GM12878 (cell line): Measurements from ENCODE around the gene NAA35. TPM values are rescaled to one million over a fixed set of nuclear protein-coding genes. Genes with fewer than 3 reads are reported as not detected.
A peak's percentile ranks its signal among the peaks of the same experiment; 100 is the strongest.

Experiments used
- ATAC-seq: fragments of 200-7000 bp; cut with Tn5 transposase; 3 replicates; pipeline ENCODE4 v1.9.1; 2020; ENCODE audit warnings: mild to moderate bottlenecking, moderate library complexity
- BruUV-seq: library from RNA; stranded (reverse); fragments of 400-500 nt; replicated peaks from 2 replicates; lab custom pipeline; 2021; lab: Mats Ljungman, UMichigan
- CTCF ChIA-PET: fragments of 300-600 bp; sonication (Branson Sonifier 250); formaldehyde crosslinking; extraction: SDS; loops from one replicate; lab custom pipeline; 2021; ENCODE audit warnings: inconsistent platforms; lab: Yijun Ruan, JAX
- POLR2A ChIA-PET: fragments of 350-600 bp; formaldehyde crosslinking; extraction: SDS; loops from one replicate; lab custom pipeline; 2021; ENCODE audit warnings: inconsistent platforms; lab: Charles Lee
- RAD21 ChIA-PET: fragments of 300-600 bp; sonication (Branson Sonifier 250); formaldehyde crosslinking; loops from one replicate; lab custom pipeline; 2023; ENCODE audit warnings: antibody characterized with exemption; ENCODE audit not compliant: unreplicated experiment; lab: Charles Lee
- SMC1A ChIA-PET: fragments of 300-600 bp; sonication (Branson Sonifier 250); formaldehyde crosslinking; loops from one replicate; lab custom pipeline; 2023; ENCODE audit not compliant: unreplicated experiment, uncharacterized antibody; lab: Charles Lee
- DNase-seq: peaks from one replicate; pipeline ENCODE4 v3.0.0-alpha.2; 2011; ENCODE audit warnings: low read depth, low spot score
- FAIRE-seq: peaks from 3 replicates; lab custom pipeline; 2011; peaks lifted over from hg19 to GRCh38; lab: Jason Lieb, UNC
- H2AFZ ChIP-seq: 2 replicates; pipeline ENCODE4 v1.6.0; 2011; ENCODE audit warnings: low read depth, low read length, control low read depth; ENCODE audit not compliant: control insufficient read depth
- H3K27ac ChIP-seq: 2 replicates; pipeline ENCODE4 v1.5.1; 2011; ENCODE audit warnings: control low read depth; ENCODE audit not compliant: control insufficient read depth, insufficient read depth
- H3K27me3 ChIP-seq, 2 experiments: replicated peaks in 1 of 2; 2 replicates each; pipeline versions ENCODE4 v1.6.0 to v1.6.1; 2011; ENCODE audit warnings: low read length in 1 of 2; ENCODE audit not compliant: control insufficient read depth in 2 of 2, insufficient read depth in 2 of 2
- H3K36me3 ChIP-seq, 2 experiments: 2 replicates each; pipeline ENCODE4 v1.5.1; 2011; ENCODE audit warnings: low read length in 1 of 2; ENCODE audit not compliant: control insufficient read depth in 2 of 2, insufficient read depth in 2 of 2
- H3K4me1 ChIP-seq: 2 replicates; pipeline ENCODE4 v1.6.1; 2011; ENCODE audit warnings: mild to moderate bottlenecking, low read length, moderate library complexity, mixed read lengths; ENCODE audit not compliant: control insufficient read depth, insufficient read depth
- H3K4me2 ChIP-seq: 2 replicates; pipeline ENCODE4 v1.6.0; 2011; ENCODE audit warnings: control low read depth; ENCODE audit not compliant: control insufficient read depth, insufficient read depth
- H3K4me3 ChIP-seq: fragments of 200-600 bp; sonication (generic); 2 replicates; pipeline ENCODE4 v1.5.1; 2016
- H3K79me2 ChIP-seq: 2 replicates; pipeline ENCODE4 v1.6.0; 2011; ENCODE audit warnings: low read length; ENCODE audit not compliant: control insufficient read depth, insufficient read depth
- H3K9ac ChIP-seq: 2 replicates; pipeline ENCODE4 v1.8.0; 2011; ENCODE audit warnings: low read length, control low read depth, mixed read lengths; ENCODE audit not compliant: control insufficient read depth, insufficient read depth
- H3K9me3 ChIP-seq: replicated peaks from 3 replicates; pipeline ENCODE4 v1.5.1; 2011; ENCODE audit warnings: mild to moderate bottlenecking, low read length; ENCODE audit not compliant: control insufficient read depth, insufficient read depth
- H4K20me1 ChIP-seq: 2 replicates; pipeline ENCODE4 v1.6.0; 2011; ENCODE audit not compliant: control insufficient read depth, insufficient read depth
- HCFC1 ChIP-seq: fragments of 150-350 bp; IDR thresholded peaks from 2 replicates; pipeline ENCODE4 v1.6.1; 2014; ENCODE audit warnings: low read length
- IRF5 ChIP-seq: fragments of 450-650 bp; IDR thresholded peaks from 2 replicates; pipeline ENCODE4 v1.6.1; 2017; ENCODE audit warnings: borderline replicate concordance
- MLLT1 ChIP-seq: fragments of 450-650 bp; IDR thresholded peaks from 2 replicates; pipeline ENCODE4 v1.6.1; 2016; ENCODE audit warnings: mild to moderate bottlenecking
- POLR2AphosphoS2 ChIP-seq: IDR thresholded peaks from 2 replicates; pipeline ENCODE4 v1.6.1; 2011; ENCODE audit warnings: low read depth, mild to moderate bottlenecking, low read length, improper control_type of control experiment, moderate library complexity
- RUNX3 ChIP-seq: IDR thresholded peaks from 2 replicates; pipeline ENCODE4 v1.6.1; 2012; ENCODE audit warnings: low read length, inconsistent platforms
- SPI1 ChIP-seq: IDR thresholded peaks from 2 replicates; pipeline ENCODE4 v1.6.1; 2011; ENCODE audit warnings: low read depth, mild to moderate bottlenecking, low read length, moderate library complexity, borderline replicate concordance; ENCODE audit not compliant: insufficient read depth
- STAT3 ChIP-seq: IDR thresholded peaks from 2 replicates; pipeline ENCODE4 v1.6.1; 2011; ENCODE audit warnings: low read depth, low read length, improper control_type of control experiment
- ZNF217 ChIP-seq: fragments of 450-650 bp; IDR thresholded peaks from 2 replicates; pipeline ENCODE4 v1.6.1; 2017; ENCODE audit warnings: antibody characterized with exemption, mild to moderate bottlenecking
- WGBS: methylation state at CpG from one replicate; pipeline ENCODE4 v1.1.6; 2016; ENCODE audit warnings: low lambda C conversion rate; ENCODE audit not compliant: insufficient replicate concordance, insufficient coverage; ENCODE audit errors: missing lambda C conversion rate; 5-methylcytosine and 5-hydroxymethylcytosine counted together
- in situ Hi-C: fragments of 300-500 bp; cut with MboI; formaldehyde crosslinking; loops from 9 replicates; pipeline ENCODE4 v1.14.3; 2018; ENCODE audit warnings: mixed read lengths
- intact Hi-C: fragments of 100-400 bp; cut with micrococcal nuclease; formaldehyde crosslinking; loops from one replicate; pipeline ENCODE4 v1.14.2; 2022; ENCODE audit not compliant: unreplicated experiment
- polyA plus RNA-seq, 11 experiments: library from polyadenylated mRNA; depleted of rRNA in 4 of 11; unstranded in 6 of 11; stranded (reverse) in 5 of 11; fragments of >200 nt; fragmentation: Nextera tagmentation in 4 of 11; fragmentation: Illumina TruSeq in 1 of 11; extraction: Ambion mirVana in 4 of 11; extraction: Trizol in 1 of 11; gene quantifications; 1 replicate in 1 of 11; 2 replicates in 10 of 11; pipeline versions ENCODE4 v1.2.1 to v1.2.3, GENCODE V29; 2011 to 2016; ENCODE audit warnings: inconsistent platforms in 2 of 11, missing spikeins in 2 of 11, low read depth in 1 of 11
- total RNA-seq, 4 experiments: library from RNA; depleted of rRNA in 3 of 4; stranded (reverse); fragments of >200 nt in 3 of 4; fragmentation: Illumina TruSeq in 1 of 4; extraction: Trizol in 1 of 4; gene quantifications; 2 replicates each; pipeline versions ENCODE4 v1.2.1 to v1.2.3, GENCODE V29; 2013 to 2021
- TF ChIP-seq, protein P1 (sequence below): IDR thresholded peaks from 2 replicates; pipeline ENCODE4 v1.6.1; 2012; ENCODE audit warnings: low read length, inconsistent platforms

NAA35 gene
- total and polyA plus RNA-seq, 10 of the 15 experiments (the other 5 are each of a cell fraction or from before 2014, with no cell fraction given), result 15.5 to 38.0 (median 26.9) TPM

GRCh38 chr9:86052556-86053468 is 111.9 kb downstream of the NAA35 start:
- SMC1A ChIA-PET, result no interaction called here
- CTCF ChIA-PET, result interaction anchor here (0.9 kb wide), 1 partner anchor 15 kb away, joined by 3 read pairs; no protein-coding TSS in a partner anchor

More at GRCh38 chr9:86052556-86053468, 111.9 kb downstream of the NAA35 start:
- ChIA-PET POLR2A (no interaction called here), RAD21 (no interaction called here)
- H3K4me2 ChIP-seq, result no peak overlapping the region
- no peak overlapping the region for H3K27ac ChIP-seq
- no TSS peak for BruUV-seq
- no peaks in the 10 kb centered on the region for H4K20me1 ChIP-seq
- no peak overlapping the region for H3K9ac ChIP-seq
- no peaks in the 10 kb centered on the region; the same call in 2 of the 3 replicates for H3K9me3 ChIP-seq
- FAIRE-seq, result peak; percentile 68
- WGBS, result 76% methylated on average over 20 of the region's 21 CpGs
- intact Hi-C loops, result no loop called here
- H3K79me2 ChIP-seq, result no peaks in the 10 kb centered on the region
- H3K36me3 ChIP-seq, result no peaks in the 10 kb centered on the region
- 0 out of 3 replicates have a peak, but pooled peaks have one; percentile 15 for ATAC-seq
- 0 out of 2 replicates have a peak, but pooled peaks have one; percentile 30 for TF ChIP-seq IRF5
- no peak for TF ChIP-seq SPI1
- no peak for TF ChIP-seq ZNF217
- TF ChIP-seq RUNX3, result peak; percentile 62
- peak; percentile 55; the same call in 1 of the 2 replicates for TF ChIP-seq MLLT1
- no peak for TF ChIP-seq HCFC1
- TF ChIP-seq STAT3, result no peak
- TF ChIP-seq POLR2AphosphoS2, result no peak
- TF ChIP-seq, protein P1, sequence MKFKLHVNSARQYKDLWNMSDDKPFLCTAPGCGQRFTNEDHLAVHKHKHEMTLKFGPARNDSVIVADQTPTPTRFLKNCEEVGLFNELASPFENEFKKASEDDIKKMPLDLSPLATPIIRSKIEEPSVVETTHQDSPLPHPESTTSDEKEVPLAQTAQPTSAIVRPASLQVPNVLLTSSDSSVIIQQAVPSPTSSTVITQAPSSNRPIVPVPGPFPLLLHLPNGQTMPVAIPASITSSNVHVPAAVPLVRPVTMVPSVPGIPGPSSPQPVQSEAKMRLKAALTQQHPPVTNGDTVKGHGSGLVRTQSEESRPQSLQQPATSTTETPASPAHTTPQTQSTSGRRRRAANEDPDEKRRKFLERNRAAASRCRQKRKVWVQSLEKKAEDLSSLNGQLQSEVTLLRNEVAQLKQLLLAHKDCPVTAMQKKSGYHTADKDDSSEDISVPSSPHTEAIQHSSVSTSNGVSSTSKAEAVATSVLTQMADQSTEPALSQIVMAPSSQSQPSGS, result no peak
- in situ Hi-C loops, result no loop called here
- no peaks in the 10 kb centered on the region for H3K27me3 ChIP-seq
- no peak for DNase-seq
- no peak overlapping the region for H3K4me3 ChIP-seq
- no peak overlapping the region for H2AFZ ChIP-seq
- no peaks in the 10 kb centered on the region for H3K4me1 ChIP-seq
